ENCODE measurements around the gene CCNY.
"Not testable (repeated sequence)": the region's sequence is repeated elsewhere in the genome, so short reads cannot be mapped to it uniquely, and the experiment has no call there.

CCNY gene

GRCh38 chr10:35353805-35354204, 17.5 kb downstream of the CCNY start:
- H3K27ac ChIP-seq (ENCODE audit: insufficient read depth in 1 of 2, low read depth in 1 of 2, low read length in 2 of 2, poor library complexity in 1 of 2, severe bottlenecking in 2 of 2), result no peak overlapping the region
- 86% methylated on average over 1 of the region's 1 CpG for WGBS (ENCODE audit: insufficient coverage)
- H3K9me3 ChIP-seq (ENCODE audit: control extremely low read depth in 1 of 5, control insufficient read depth in 4 of 5, insufficient read depth in 2 of 5, low read depth in 1 of 5, low read length in 4 of 5), result no peaks in the 10 kb centered on the region
- H3K4me3 ChIP-seq (ENCODE audit: control insufficient read depth in 1 of 7, extremely low read depth in 1 of 7, insufficient read depth in 4 of 7, low read depth in 2 of 7, low read length in 6 of 7), result no peak overlapping the region
- H3K27me3 ChIP-seq (replicated peaks in 2 of 5; ENCODE audit: control insufficient read depth in 4 of 5, insufficient read depth in 5 of 5, low read length in 4 of 5), result no peaks in the 10 kb centered on the region
- ChIA-PET CTCF (interaction anchor here (0.6 to 4.0 kb wide), 8 partner anchors 11 to 210 kb away, joined by 3 to 16 read pairs (median 4); no protein-coding TSS in a partner anchor), POLR2A (no interaction called here)
- DNase-seq, result no peak
- peaks cover 16 to 57% (median 33%) of the 10 kb centered on the region in 4 experiments for H3K4me1 ChIP-seq (ENCODE audit: control extremely low read depth in 1 of 4, control insufficient read depth in 4 of 4, insufficient read depth in 4 of 4, low read length in 3 of 4)
- H3K36me3 ChIP-seq (ENCODE audit: control insufficient read depth in 4 of 4, insufficient read depth in 4 of 4, low read length in 3 of 4), result peaks cover 0 to 2% (median 0%) of the 10 kb centered on the region in 4 experiments

- H3K27ac ChIP-seq (ENCODE audit: insufficient read depth in 1 of 2, low read depth in 1 of 2, low read length in 2 of 2, poor library complexity in 1 of 2, severe bottlenecking in 2 of 2); H3K36me3 ChIP-seq (ENCODE audit: control insufficient read depth in 4 of 4, insufficient read depth in 4 of 4, low read length in 3 of 4); POLR2A ChIA-PET; H3K27me3 ChIP-seq (replicated peaks in 2 of 5; ENCODE audit: control insufficient read depth in 4 of 5, insufficient read depth in 5 of 5, low read length in 4 of 5); H3K9me3 ChIP-seq (ENCODE audit: control extremely low read depth in 1 of 5, control insufficient read depth in 4 of 5, insufficient read depth in 2 of 5, low read depth in 1 of 5, low read length in 4 of 5); DNase-seq; H3K4me3 ChIP-seq (ENCODE audit: control insufficient read depth in 1 of 7, extremely low read depth in 1 of 7, insufficient read depth in 4 of 7, low read depth in 2 of 7, low read length in 6 of 7): not testable (repeated sequence)
- CTCF ChIA-PET, result interaction anchor here (0.6 to 4.0 kb wide), 7 partner anchors 8 to 210 kb away, joined by 3 to 16 read pairs (median 4); no protein-coding TSS in a partner anchor
- 97% methylated on average over 9 of the region's 9 CpGs for WGBS (ENCODE audit: insufficient coverage)
- H3K4me1 ChIP-seq (ENCODE audit: control extremely low read depth in 1 of 4, control insufficient read depth in 4 of 4, insufficient read depth in 4 of 4, low read length in 3 of 4), result peaks cover 16 to 57% (median 30%) of the 10 kb centered on the region in 4 experiments
These were observed 17.9 kb downstream of the CCNY start for GRCh38 chr10:35354257-35354656.

- Histone ChIP-seq H3K36me3 (ENCODE audit: control insufficient read depth in 4 of 4, insufficient read depth in 4 of 4, low read length in 3 of 4) (peaks cover 0 to 3% (median 0%) of the 10 kb centered on the region in 4 experiments), H3K4me1 (ENCODE audit: control extremely low read depth in 1 of 4, control insufficient read depth in 4 of 4, insufficient read depth in 4 of 4, low read length in 3 of 4) (peaks cover 11 to 41% (median 19%) of the 10 kb centered on the region in 4 experiments), H3K4me3 (ENCODE audit: control insufficient read depth in 1 of 7, extremely low read depth in 1 of 7, insufficient read depth in 4 of 7, low read depth in 2 of 7, low read length in 6 of 7) (no peak overlapping the region), H3K27ac (ENCODE audit: insufficient read depth in 1 of 2, low read depth in 1 of 2, low read length in 2 of 2, poor library complexity in 1 of 2, severe bottlenecking in 2 of 2) (no peak overlapping the region), H3K27me3 (replicated peaks in 2 of 5; ENCODE audit: control insufficient read depth in 4 of 5, insufficient read depth in 5 of 5, low read length in 4 of 5) (no peaks in the 10 kb centered on the region), H3K9me3 (ENCODE audit: control extremely low read depth in 1 of 5, control insufficient read depth in 4 of 5, insufficient read depth in 2 of 5, low read depth in 1 of 5, low read length in 4 of 5) (no peaks in the 10 kb centered on the region)
- ChIA-PET CTCF (interaction anchor here (0.8 to 3.0 kb wide), 4 partner anchors 8 to 26 kb away, joined by 4 to 10 read pairs (median 8); no protein-coding TSS in a partner anchor), POLR2A (no interaction called here)
- no peak for DNase-seq
- WGBS (ENCODE audit: insufficient coverage), result 100% methylated on average over 3 of the region's 9 CpGs
These were observed 19.8 kb downstream of the CCNY start for GRCh38 chr10:35355971-35356724.

- no peak overlapping the region for H3K27ac ChIP-seq (ENCODE audit: insufficient read depth in 1 of 2, low read depth in 1 of 2, low read length in 2 of 2, poor library complexity in 1 of 2, severe bottlenecking in 2 of 2)
These were observed 20.4 kb downstream of the CCNY start for GRCh38 chr10:35356725-35357092.

GRCh38 chr10:35359056-35359455, 22.7 kb downstream of the CCNY start:
- CTCF ChIA-PET, result interaction anchor here (1.5 to 1.7 kb wide), 2 partner anchors 13 to 20 kb away, joined by 4 read pairs; no protein-coding TSS in a partner anchor
- H3K27ac ChIP-seq (ENCODE audit: insufficient read depth in 1 of 2, low read depth in 1 of 2, low read length in 2 of 2, poor library complexity in 1 of 2, severe bottlenecking in 2 of 2), result no peak overlapping the region
- peaks cover 0 to 3% (median 0%) of the 10 kb centered on the region in 4 experiments for H3K36me3 ChIP-seq (ENCODE audit: control insufficient read depth in 4 of 4, insufficient read depth in 4 of 4, low read length in 3 of 4)
- H3K27me3 ChIP-seq (replicated peaks in 2 of 5; ENCODE audit: control insufficient read depth in 4 of 5, insufficient read depth in 5 of 5, low read length in 4 of 5), result no peaks in the 10 kb centered on the region
- no peak overlapping the region for H3K4me3 ChIP-seq (ENCODE audit: control insufficient read depth in 1 of 7, extremely low read depth in 1 of 7, insufficient read depth in 4 of 7, low read depth in 2 of 7, low read length in 6 of 7)
- POLR2A ChIA-PET, result no interaction called here
- H3K9me3 ChIP-seq (ENCODE audit: control extremely low read depth in 1 of 5, control insufficient read depth in 4 of 5, insufficient read depth in 2 of 5, low read depth in 1 of 5, low read length in 4 of 5), result no peaks in the 10 kb centered on the region
- peaks cover 0 to 19% (median 7%) of the 10 kb centered on the region in 4 experiments for H3K4me1 ChIP-seq (ENCODE audit: control extremely low read depth in 1 of 4, control insufficient read depth in 4 of 4, insufficient read depth in 4 of 4, low read length in 3 of 4)
- DNase-seq, result no peak
- WGBS (ENCODE audit: insufficient coverage), result 100% methylated on average over 1 of the region's 2 CpGs

More at GRCh38 chr10:35356725-35357092, 20.4 kb downstream of the CCNY start:
- H3K27me3 ChIP-seq (replicated peaks in 2 of 5; ENCODE audit: control insufficient read depth in 4 of 5, insufficient read depth in 5 of 5, low read length in 4 of 5), result no peaks in the 10 kb centered on the region
- H3K4me3 ChIP-seq (ENCODE audit: control insufficient read depth in 1 of 7, extremely low read depth in 1 of 7, insufficient read depth in 4 of 7, low read depth in 2 of 7, low read length in 6 of 7), result no peak overlapping the region
- ChIA-PET CTCF (interaction anchor here (2.8 to 3.0 kb wide), 2 partner anchors 10 kb away, joined by 9 to 10 read pairs; no protein-coding TSS in a partner anchor), POLR2A (no interaction called here)
- H3K9me3 ChIP-seq (ENCODE audit: control extremely low read depth in 1 of 5, control insufficient read depth in 4 of 5, insufficient read depth in 2 of 5, low read depth in 1 of 5, low read length in 4 of 5), result no peaks in the 10 kb centered on the region
- no peak for DNase-seq
- H3K4me1 ChIP-seq (ENCODE audit: control extremely low read depth in 1 of 4, control insufficient read depth in 4 of 4, insufficient read depth in 4 of 4, low read length in 3 of 4), result peaks cover 11 to 39% (median 17%) of the 10 kb centered on the region in 4 experiments
- WGBS (ENCODE audit: insufficient coverage), result 39% methylated on average over 2 of the region's 2 CpGs
- H3K36me3 ChIP-seq (ENCODE audit: control insufficient read depth in 4 of 4, insufficient read depth in 4 of 4, low read length in 3 of 4), result peaks cover 0 to 3% (median 0%) of the 10 kb centered on the region in 4 experiments

GRCh38 chr10:35359873-35360272, 23.6 kb downstream of the CCNY start:
- 100% methylated on average over 3 of the region's 4 CpGs for WGBS (ENCODE audit: insufficient coverage)
- no peak overlapping the region for H3K27ac ChIP-seq (ENCODE audit: insufficient read depth in 1 of 2, low read depth in 1 of 2, low read length in 2 of 2, poor library complexity in 1 of 2, severe bottlenecking in 2 of 2)
- H3K4me1 ChIP-seq (ENCODE audit: control extremely low read depth in 1 of 4, control insufficient read depth in 4 of 4, insufficient read depth in 4 of 4, low read length in 3 of 4), result peaks cover 0 to 19% (median 6%) of the 10 kb centered on the region in 4 experiments
- ChIA-PET POLR2A (no interaction called here), CTCF (no interaction called here)
- no peak overlapping the region for H3K4me3 ChIP-seq (ENCODE audit: control insufficient read depth in 1 of 7, extremely low read depth in 1 of 7, insufficient read depth in 4 of 7, low read depth in 2 of 7, low read length in 6 of 7)
- no peak for DNase-seq
- no peaks in the 10 kb centered on the region for H3K9me3 ChIP-seq (ENCODE audit: control extremely low read depth in 1 of 5, control insufficient read depth in 4 of 5, insufficient read depth in 2 of 5, low read depth in 1 of 5, low read length in 4 of 5)
- H3K36me3 ChIP-seq (ENCODE audit: control insufficient read depth in 4 of 4, insufficient read depth in 4 of 4, low read length in 3 of 4), result peaks cover 0 to 3% (median 0%) of the 10 kb centered on the region in 4 experiments
- H3K27me3 ChIP-seq (replicated peaks in 2 of 5; ENCODE audit: control insufficient read depth in 4 of 5, insufficient read depth in 5 of 5, low read length in 4 of 5), result no peaks in the 10 kb centered on the region

Measured in common myeloid progenitor, CD34-positive (primary cell).